Activated T-cell treated with anti-CD3 and anti-CD28 coated beads, Interleukin-2, amount 50 U/mL, for 24 hours (primary cell): ENCODE results near the gene ADAMTS2.
"Not testable (repeated sequence)": the region's sequence is repeated elsewhere in the genome, so short reads cannot be mapped to it uniquely, and the experiment has no call there.

Experiments
- DNase-seq: peaks from one replicate; pipeline ENCODE4 v3.0.0-alpha.2; 2020
- H3K27ac Mint-ChIP-seq: 2 replicates; pipeline ENCODE4 v1.8.0; 2020; ENCODE audit warnings: mild to moderate bottlenecking, mixed read lengths
- H3K27me3 Mint-ChIP-seq: 2 replicates; pipeline ENCODE4 v1.8.0; 2020; ENCODE audit warnings: mixed read lengths
- H3K36me3 Mint-ChIP-seq: 2 replicates; pipeline ENCODE4 v1.8.0; 2020; ENCODE audit warnings: low read depth, mixed read lengths
- H3K4me1 Mint-ChIP-seq: 2 replicates; pipeline ENCODE4 v1.8.0; 2020; ENCODE audit warnings: low read depth, mixed read lengths
- H3K4me3 Mint-ChIP-seq: 2 replicates; pipeline ENCODE4 v1.8.0; 2020; ENCODE audit warnings: mild to moderate bottlenecking, moderate library complexity, mixed read lengths
- H3K9me3 Mint-ChIP-seq: 2 replicates; pipeline ENCODE4 v1.8.0; 2020; ENCODE audit warnings: mixed read lengths

Gene ADAMTS2

DNA sequence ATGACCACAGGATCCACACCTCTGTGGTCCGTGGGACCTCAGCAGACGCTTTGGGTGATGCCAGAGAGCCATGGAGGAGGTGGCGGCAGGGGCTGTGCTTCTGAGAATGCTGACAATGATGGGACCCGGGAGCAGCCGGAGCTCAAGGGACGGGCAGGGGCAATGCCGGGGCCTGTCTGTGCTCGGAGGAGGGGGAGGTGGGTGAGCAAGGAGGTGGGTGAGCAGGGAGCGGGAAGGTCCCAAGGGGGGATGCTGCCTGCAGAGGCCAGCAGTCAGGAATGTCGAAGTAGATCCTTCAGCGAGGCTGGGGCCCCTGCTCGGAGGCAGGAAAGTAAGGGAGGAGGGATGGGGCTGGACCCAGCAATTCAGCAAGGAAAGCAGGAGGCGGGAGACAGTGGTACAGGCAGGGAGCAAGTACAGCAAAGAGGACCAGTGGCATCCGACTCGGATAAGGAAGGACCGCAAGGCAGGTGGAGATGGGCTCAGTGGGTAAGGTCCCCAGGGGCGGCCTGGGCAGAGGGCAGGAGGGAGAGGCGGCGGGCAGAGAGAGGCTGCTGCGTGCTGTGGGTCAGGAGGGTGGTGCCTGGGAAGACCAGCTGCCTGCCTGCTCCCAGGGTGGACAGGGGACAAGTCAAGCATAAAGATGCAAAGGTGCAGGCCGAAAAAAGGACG, 49.0 kb downstream of the ADAMTS2 start:
- Mint-ChIP-seq H3K4me3 (no peak overlapping the region), H3K4me1 (no peaks in the 10 kb centered on the region), H3K27ac (no peak overlapping the region), H3K27me3 (peaks cover 18% of the 10 kb centered on the region), H3K9me3 (peaks cover 2% of the 10 kb centered on the region), H3K36me3 (no peaks in the 10 kb centered on the region)
- no peak for DNase-seq

DNA sequence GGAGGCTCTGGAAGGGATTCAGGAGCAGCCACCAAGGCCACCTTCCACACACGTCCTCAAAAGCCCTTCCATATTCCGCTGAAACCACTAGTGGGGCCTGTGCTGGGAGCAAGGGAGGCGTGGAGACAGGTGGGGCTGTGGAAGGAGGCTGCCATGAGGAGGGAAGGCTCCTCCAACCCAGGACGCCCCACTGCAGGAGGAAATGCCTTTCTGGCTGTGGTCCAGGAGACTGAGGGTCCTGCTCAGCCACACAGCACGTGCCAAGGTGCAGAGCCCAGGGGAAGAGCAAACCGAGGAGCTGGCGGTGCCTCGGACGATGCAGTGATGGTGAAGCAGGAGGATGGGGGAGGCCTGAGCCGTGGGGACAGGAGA, 49.5 kb downstream of the ADAMTS2 start:
- no peak overlapping the region for H3K4me3 Mint-ChIP-seq
- H3K9me3 Mint-ChIP-seq, result peaks cover 2% of the 10 kb centered on the region
- H3K27ac Mint-ChIP-seq, result no peak overlapping the region
- no peaks in the 10 kb centered on the region for H3K4me1 Mint-ChIP-seq
- no peak for DNase-seq
- H3K27me3 Mint-ChIP-seq, result peaks cover 18% of the 10 kb centered on the region
- no peaks in the 10 kb centered on the region for H3K36me3 Mint-ChIP-seq

DNA sequence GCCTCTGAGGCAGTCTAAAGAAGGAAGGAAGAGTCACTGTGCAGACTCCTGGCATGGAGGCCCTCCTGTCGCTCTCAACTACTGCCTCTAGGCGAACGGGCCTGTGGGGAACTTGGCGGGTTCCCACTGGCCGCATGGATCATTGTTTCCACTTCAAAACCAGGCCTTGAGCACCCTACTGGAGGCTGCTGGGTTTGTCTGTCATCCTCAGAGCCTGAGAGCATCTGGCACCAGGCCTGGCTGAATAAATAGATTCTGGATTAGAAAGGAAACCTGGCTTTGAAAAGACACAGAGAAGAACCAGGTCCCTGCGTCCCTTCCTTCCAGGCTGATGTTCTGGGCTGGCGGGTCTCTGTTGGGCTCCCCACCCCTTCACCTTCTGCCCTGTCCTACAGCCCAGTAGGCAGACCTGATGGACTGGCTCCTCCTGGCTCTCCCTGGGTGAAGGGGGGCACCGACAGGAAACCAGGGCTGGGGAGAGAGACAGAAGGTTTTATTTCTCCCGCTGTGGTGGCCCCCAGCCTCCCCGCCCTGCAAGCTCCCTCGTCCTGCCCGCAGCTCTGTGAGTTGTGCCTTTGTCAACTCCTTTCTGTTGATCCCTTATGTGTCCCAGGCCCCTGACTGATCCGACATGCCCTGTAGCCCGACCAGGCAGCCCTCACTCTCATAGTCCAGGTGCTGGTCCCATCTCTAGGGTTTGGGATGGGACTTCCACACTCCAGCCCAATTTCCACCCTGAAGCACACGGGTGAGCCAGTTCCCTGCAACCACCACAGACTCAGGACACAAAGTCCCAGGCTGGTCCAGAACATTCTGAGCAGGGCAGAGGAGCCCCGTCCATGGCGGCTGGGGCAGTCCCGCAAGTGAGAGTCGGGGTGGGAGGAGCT, 50.1 kb downstream of the ADAMTS2 start:
- Mint-ChIP-seq H3K4me3 (no peak overlapping the region), H3K27ac (no peak overlapping the region), H3K9me3 (peaks cover 2% of the 10 kb centered on the region), H3K36me3 (no peaks in the 10 kb centered on the region), H3K4me1 (no peaks in the 10 kb centered on the region), H3K27me3 (peaks cover 17% of the 10 kb centered on the region)
- no peak for DNase-seq

DNA sequence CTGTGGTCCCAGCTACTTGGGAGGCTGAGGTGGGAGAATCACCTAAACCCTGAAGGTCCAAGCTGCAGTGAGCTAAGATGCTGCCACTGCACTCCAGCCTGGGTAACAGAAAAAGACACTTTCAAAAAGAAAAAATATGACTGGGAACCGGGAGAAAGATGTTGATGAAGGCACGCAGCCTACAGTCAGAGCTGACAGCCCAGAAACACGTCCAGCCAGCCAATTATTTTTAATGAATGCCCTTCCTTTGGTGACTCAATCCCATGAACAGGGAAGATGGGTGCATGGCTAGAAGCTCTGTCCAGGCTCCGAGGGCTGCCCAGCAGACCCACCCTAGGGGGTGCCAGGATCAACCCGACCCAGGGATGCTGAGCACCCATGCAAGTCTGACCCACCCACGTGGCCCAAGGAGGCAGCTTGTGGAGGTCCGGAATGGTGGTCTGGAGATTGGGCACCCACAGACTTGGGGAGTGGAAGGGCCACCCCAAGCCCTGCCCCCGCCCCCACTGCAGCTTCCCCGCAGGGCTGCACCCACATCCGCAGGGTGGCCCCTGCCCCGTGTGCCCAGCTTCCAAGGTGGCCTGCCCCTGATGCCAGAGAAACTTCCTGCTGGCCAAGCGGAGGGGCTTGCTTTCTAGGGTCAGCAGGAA, 51.0 kb downstream of the ADAMTS2 start:
- no peak overlapping the region for H3K4me3 Mint-ChIP-seq
- H3K9me3 Mint-ChIP-seq, result peaks cover 2% of the 10 kb centered on the region
- no peaks in the 10 kb centered on the region for H3K4me1 Mint-ChIP-seq
- no peaks in the 10 kb centered on the region for H3K36me3 Mint-ChIP-seq
- no peak for DNase-seq
- H3K27me3 Mint-ChIP-seq, result peaks cover 13% of the 10 kb centered on the region
- no peak overlapping the region for H3K27ac Mint-ChIP-seq

DNA sequence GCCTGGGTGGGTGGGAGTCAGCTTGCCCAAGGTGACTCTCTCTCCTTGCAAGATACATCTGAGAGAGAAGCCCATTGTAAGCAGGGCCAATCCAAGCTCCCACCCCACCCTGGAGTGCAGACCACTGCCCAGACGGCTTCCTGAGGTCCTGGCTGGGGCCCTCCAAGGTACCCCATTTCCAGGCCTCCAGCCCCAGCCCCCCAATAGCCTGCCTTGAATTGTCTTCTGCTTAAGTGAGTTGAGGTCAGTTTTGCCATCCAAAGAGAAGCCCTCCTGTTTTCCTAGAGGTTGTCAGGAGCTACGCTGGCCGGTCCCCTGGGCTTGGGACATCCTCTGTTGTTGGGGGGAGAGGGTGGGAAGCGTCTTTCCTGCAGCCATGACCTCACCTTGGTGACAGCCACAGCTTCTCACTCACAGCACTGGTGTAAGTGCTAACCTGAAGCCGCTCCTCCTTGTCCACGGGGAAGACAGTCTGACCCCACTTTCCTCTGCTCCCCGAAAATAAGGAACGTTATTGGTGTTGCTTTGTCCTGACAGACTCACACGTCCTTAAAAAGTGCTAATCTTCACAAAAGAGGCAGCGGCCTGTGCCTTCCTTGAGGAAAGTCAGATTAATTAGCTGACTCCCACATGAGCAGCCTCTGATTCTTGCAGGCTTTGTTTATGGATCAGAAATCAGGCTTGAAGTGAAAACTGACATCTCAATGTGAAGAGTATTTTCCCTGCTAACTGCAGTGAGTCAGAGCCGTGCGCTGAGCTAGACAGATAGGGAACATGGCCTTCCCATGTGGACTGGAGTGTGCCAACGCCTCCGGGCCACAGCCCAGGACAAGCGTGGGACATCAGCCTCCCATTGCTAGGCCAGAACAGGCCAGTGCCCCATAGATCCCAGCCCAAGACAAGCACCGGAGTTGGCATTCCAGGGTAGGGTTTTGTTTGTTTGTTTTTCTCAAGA, 52.3 kb downstream of the ADAMTS2 start:
- Mint-ChIP-seq H3K9me3 (no peaks in the 10 kb centered on the region), H3K4me3 (no peak overlapping the region)

DNA sequence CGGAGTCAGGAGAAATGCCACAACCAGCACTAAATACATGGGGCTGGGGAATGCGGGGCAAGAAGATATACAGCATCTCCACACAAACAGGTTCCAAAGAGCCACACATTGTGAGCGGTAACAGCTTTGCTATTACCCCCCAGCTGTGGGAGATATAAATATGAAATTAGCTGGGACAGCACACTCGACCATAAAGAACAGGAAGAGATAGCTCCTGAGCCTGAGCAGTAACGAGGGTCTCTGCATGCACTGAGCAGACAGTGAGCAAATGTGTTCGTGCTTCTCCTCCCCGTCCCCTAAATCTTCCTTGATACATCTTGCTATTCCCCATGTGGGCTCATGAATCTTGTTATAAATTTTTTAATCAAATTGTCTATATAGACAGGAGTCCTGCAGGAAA, 53.1 kb downstream of the ADAMTS2 start:
- Mint-ChIP-seq H3K4me3 (no peak overlapping the region), H3K27ac (no peak overlapping the region), H3K27me3 (peaks cover 5% of the 10 kb centered on the region), H3K36me3 (no peaks in the 10 kb centered on the region), H3K9me3 (no peaks in the 10 kb centered on the region), H3K4me1 (no peaks in the 10 kb centered on the region)
- DNase-seq, result no peak

More for the DNA sequence above, 52.3 kb downstream of the ADAMTS2 start:
- H3K27me3 Mint-ChIP-seq, result peaks cover 9% of the 10 kb centered on the region
- DNase-seq, result no peak
- H3K4me1 Mint-ChIP-seq, result no peaks in the 10 kb centered on the region
- H3K27ac Mint-ChIP-seq, result no peak overlapping the region
- H3K36me3 Mint-ChIP-seq, result no peaks in the 10 kb centered on the region

DNA sequence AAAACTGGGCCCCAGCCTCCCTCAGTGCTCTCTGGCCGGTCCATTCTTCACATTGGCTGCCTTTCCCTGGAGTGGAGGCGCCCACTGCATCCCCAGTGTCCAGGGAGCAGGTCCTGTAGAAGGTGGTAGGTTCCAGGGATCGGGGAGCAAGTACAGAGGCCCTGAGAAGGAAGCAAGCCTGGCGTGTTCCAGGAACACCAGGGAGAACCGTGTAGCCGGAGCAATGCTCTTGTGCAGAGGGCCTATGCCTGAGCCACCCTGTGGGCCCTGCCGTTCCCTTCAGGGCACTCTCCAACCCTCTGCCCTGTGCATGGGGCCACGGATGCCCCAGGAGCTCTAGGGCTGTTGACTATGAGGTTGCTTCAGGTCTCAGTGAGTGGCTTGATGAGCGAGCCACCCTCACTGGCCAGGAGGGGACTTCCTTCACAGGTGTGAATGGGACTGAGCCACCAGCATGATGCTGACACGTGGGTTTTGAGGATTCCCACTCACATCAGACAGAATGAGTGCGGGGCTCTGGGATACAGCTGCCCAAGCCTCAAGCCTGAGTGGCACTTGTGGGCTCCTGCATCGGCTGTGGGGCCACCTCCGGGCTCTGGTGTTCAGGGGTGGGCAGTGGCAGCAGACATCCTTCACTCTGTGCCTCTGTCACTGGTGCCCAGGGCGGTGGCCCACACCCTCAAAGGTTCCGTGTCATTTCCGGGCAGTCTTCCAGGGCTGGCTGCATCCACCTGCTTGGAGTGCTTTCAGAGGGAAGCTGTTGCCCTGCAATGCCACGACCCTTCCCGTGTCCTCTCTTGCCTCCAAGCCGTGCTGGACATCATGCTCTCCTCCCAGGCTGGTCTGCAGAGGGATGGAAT, 54.4 kb downstream of the ADAMTS2 start:
- no peak for DNase-seq
- no peaks in the 10 kb centered on the region for H3K4me1 Mint-ChIP-seq
- no peak overlapping the region for H3K4me3 Mint-ChIP-seq
- no peaks in the 10 kb centered on the region for H3K27me3 Mint-ChIP-seq
- H3K9me3 Mint-ChIP-seq, result no peaks in the 10 kb centered on the region
- H3K36me3 Mint-ChIP-seq, result no peaks in the 10 kb centered on the region
- H3K27ac Mint-ChIP-seq, result no peak overlapping the region

DNA sequence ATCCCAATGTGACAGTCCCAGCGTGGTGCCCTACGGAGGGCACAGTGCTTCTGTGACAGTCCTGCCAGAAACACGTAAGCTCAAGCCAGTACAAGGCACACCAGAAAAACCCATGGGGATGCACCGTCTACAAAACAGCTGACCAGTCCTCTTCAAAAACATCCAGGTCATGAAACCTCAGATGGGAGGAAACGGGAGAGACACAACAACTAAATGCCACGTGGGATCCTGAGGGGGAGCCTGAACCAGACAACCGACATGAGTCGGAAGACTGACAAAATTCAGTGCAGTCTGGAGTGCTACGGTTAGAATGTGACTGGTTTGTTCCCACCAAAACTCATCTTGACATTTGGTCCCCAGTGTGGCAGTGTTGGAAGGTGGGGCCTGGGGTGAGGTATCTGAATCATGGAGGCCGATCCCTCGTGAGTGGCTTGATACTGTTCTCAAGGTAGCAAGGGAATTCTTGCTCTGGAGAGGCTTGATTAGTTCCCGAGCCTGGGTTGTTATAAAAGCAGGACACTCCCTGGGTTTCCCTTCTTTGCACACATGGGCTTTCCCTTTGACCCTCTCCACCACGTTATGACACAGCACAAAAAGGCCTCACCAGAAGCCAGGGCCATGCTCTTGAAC, 55.4 kb downstream of the ADAMTS2 start:
- DNase-seq, result no peak
- Mint-ChIP-seq H3K4me1 (no peaks in the 10 kb centered on the region), H3K4me3 (no peak overlapping the region), H3K36me3 (no peaks in the 10 kb centered on the region), H3K27me3 (no peaks in the 10 kb centered on the region), H3K27ac (no peak overlapping the region), H3K9me3 (no peaks in the 10 kb centered on the region)

DNA sequence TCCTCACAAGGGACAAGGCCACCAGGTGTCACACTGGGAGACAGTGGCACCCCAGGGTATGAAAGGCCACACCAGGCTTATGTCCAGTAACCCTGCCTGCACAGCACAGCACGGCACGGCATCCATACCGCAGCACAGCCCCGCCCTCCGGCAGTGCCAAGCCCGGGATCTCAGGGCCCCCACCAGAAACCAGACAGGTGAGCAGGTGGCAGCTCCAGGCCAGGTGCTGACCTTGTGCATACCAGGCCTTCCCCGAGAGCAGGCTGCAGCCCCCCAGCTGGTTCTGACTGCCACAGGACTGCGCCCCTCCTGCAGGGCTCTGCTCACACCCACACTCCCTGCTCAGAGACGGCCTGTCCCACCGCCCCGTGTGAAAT, 56.5 kb downstream of the ADAMTS2 start:
- H3K4me3 Mint-ChIP-seq, result no peak overlapping the region
- no peak overlapping the region for H3K27ac Mint-ChIP-seq

DNA sequence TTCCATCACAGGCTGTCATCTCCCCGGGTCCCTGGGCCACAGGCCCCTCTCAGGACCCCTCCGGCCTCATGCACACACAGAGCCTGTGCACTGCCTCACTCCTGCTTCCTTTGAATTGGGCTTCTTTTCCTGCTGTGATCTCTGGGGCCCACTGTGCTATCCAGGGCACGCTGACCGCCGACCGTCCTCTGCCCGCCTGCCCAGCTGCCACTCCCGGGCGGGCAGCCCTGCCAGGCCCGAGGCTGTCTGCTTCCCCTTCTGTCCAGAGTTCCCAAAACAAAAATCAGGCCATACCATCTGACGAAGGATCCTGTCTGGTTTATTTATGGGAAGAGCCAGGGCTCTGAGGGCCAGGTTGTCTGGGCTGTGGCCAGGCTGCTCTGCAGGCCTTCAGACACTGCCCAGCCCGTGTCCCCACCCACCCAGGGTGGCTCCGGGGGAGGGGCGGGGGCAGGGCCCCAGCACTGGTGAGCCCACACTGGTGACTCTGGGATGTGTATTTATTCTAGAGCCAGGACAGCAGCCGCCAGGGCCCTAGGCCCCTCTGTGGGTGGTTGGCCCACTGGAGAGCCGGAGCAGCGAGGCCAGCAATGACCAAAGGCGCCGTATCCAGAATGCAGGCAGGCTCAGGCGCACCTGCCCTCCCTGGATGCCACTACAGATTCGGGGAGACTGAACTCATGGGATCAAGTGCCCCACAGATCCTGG, 57.0 kb downstream of the ADAMTS2 start:
- no peaks in the 10 kb centered on the region for H3K27me3 Mint-ChIP-seq
- no peak overlapping the region for H3K27ac Mint-ChIP-seq
- no peaks in the 10 kb centered on the region for H3K36me3 Mint-ChIP-seq
- DNase-seq, result no peak
- H3K4me3 Mint-ChIP-seq, result no peak overlapping the region
- no peaks in the 10 kb centered on the region for H3K4me1 Mint-ChIP-seq
- H3K9me3 Mint-ChIP-seq, result no peaks in the 10 kb centered on the region

More for the DNA sequence above, 56.5 kb downstream of the ADAMTS2 start:
- H3K36me3 Mint-ChIP-seq, result no peaks in the 10 kb centered on the region
- no peaks in the 10 kb centered on the region for H3K27me3 Mint-ChIP-seq
- H3K4me1 Mint-ChIP-seq, result no peaks in the 10 kb centered on the region
- H3K9me3 Mint-ChIP-seq, result no peaks in the 10 kb centered on the region
- no peak for DNase-seq

DNA sequence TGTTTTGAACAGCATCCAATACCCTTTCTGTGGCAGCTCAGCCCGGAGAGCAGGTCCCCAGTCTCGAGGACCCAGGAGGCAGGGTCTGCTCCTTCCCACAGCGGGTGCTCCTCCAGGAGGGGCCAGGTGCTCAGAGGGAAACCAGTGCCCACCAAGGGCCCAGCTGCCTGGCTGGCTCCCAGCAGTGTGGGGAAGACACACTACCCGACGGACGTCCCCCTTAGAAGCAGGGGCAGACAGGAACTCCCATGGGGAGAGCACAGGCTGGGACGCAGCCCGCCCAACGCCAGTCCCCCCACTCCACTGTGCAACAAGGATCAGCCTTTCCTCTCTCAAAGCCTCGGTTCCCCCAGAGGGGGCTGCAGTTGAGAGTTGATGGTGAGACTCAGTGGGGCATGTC, 57.6 kb downstream of the ADAMTS2 start:
- Mint-ChIP-seq H3K27me3 (no peaks in the 10 kb centered on the region), H3K4me1 (no peaks in the 10 kb centered on the region), H3K9me3 (no peaks in the 10 kb centered on the region), H3K27ac (no peak overlapping the region), H3K36me3 (no peaks in the 10 kb centered on the region), H3K4me3 (no peak overlapping the region)
- no peak for DNase-seq

DNA sequence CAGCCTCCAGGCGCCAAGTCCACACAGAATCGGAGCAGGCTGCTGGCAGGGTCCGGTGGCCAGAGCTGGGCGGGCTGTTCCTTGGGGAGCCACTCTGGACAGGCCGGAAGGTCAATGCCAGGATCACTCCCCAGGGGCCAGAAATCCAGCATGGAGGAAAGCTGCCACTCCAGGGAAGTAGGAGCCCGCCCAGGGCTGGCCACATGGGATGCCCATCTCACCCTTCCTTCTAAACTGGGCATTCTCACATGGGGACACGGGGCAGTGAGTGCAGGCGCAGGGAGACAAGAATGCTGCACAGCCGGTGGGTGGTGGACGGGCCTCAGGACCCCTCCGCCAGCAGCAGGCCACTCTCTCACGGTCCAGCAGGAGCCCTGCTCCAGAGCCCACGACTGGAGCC, 58.2 kb downstream of the ADAMTS2 start:
- no peak overlapping the region for H3K27ac Mint-ChIP-seq
- H3K4me1 Mint-ChIP-seq, result no peaks in the 10 kb centered on the region
- H3K27me3 Mint-ChIP-seq, result no peaks in the 10 kb centered on the region
- no peak overlapping the region for H3K4me3 Mint-ChIP-seq
- no peak for DNase-seq
- H3K9me3 Mint-ChIP-seq, result no peaks in the 10 kb centered on the region
- H3K36me3 Mint-ChIP-seq, result no peaks in the 10 kb centered on the region

DNA sequence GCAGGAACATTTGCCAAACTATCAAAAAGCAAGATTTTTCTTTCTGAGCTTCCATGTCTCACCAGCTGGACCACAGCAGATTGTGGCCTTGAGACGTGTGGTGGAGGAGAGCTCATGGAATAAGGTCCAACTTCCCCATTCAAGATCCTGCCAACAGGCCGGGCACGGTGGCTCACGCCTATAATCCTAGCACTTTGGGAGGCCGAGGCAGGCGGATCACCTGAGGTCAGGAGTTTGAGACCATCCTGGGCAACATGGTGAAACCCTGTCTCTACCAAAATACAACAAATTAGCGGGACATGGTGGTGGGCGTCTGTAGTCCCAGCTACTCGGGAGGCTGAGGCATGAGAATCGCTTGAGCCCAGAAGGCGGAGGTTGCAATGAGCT, 59.5 kb downstream of the ADAMTS2 start:
- H3K27me3 Mint-ChIP-seq, H3K4me1 Mint-ChIP-seq, H3K4me3 Mint-ChIP-seq, H3K36me3 Mint-ChIP-seq, H3K9me3 Mint-ChIP-seq, H3K27ac Mint-ChIP-seq, DNase-seq: not testable (repeated sequence)
